ENCODE measurements around the gene UBE2U.

- TF ChIP-seq CTCF (conservative IDR thresholded peaks at IDR 0.05; ENCODE audit: low read depth in 2 of 2) (no peak), CREB1 (CRISPR knock-in tag; IDR thresholded peaks at IDR 0.05; ENCODE audit: low read depth) (no peak), POLR2AphosphoS5 (IDR thresholded peaks at IDR 0.05; ENCODE audit: low read depth) (no peak), EZH2 (IDR thresholded peaks at IDR 0.05; ENCODE audit: low read depth, unreplicated experiment) (no peak), REST (IDR thresholded peaks at IDR 0.05; ENCODE audit: unreplicated experiment) (no peak)
These were observed 6.3 kb upstream of the UBE2U start for GRCh38 chr1:64197076-64197475.

Data from GM23338 (cell line).